Measurements from ENCODE around the gene TLDC2. TPM values are rescaled to one million over a fixed set of nuclear protein-coding genes. Genes with fewer than 3 reads are reported as not detected.

Gene TLDC2
- total and polyA plus RNA-seq, 2 experiments from 2014 or later = 0.24 to 0.32 TPM

- H3K27me3 ChIP-seq (replicated peaks; ENCODE audit: insufficient read depth) = no peaks in the 10 kb centered on the region
- H3K9ac ChIP-seq = peak overlapping the region; percentile 60
- peaks cover 53% of the 10 kb centered on the region for H3K79me2 ChIP-seq (ENCODE audit: insufficient read depth)
- no peak for TF ChIP-seq EZH2 (IDR thresholded peaks at IDR 0.05; ENCODE audit: insufficient read depth, poor library complexity, severe bottlenecking)
- TF ChIP-seq EZH2phosphoT487 (IDR thresholded peaks at IDR 0.05; ENCODE audit: insufficient read depth, low read depth) = no peak
- peak overlapping the region; percentile 46 for H3K4me2 ChIP-seq (ENCODE audit: unreplicated experiment)
- H2AFZ ChIP-seq = peak overlapping the region; percentile 40; the same call in 1 of the 2 replicates
- WGBS, 2 experiments (ENCODE audit: low coverage in 1 of 2, low lambda C conversion rate in 2 of 2, missing lambda C conversion rate in 2 of 2) = 2 to 4% methylated on average over 11 of the region's 11 CpGs
- peaks cover 36% of the 10 kb centered on the region for H3K4me1 ChIP-seq (ENCODE audit: insufficient read depth)
- H4K20me1 ChIP-seq (ENCODE audit: insufficient read depth) = no peaks in the 10 kb centered on the region
- peak; percentile 80 for DNase-seq
- H3F3A ChIP-seq (ENCODE audit: insufficient read depth) = peaks cover 26% of the 10 kb centered on the region
- H3K9me3 ChIP-seq (ENCODE audit: low read depth) = no peaks in the 10 kb centered on the region
- in situ Hi-C loops (cut with MboI) = no loop called here
- H3K36me3 ChIP-seq (ENCODE audit: low read depth) = 0 out of 2 replicates have a peak, but pooled peaks cover 6% of the 10 kb centered on the region
- H3K9me2 ChIP-seq (ENCODE audit: insufficient read depth) = no peaks in the 10 kb centered on the region
- H3K4me3 ChIP-seq = no peak overlapping the region
- H3K27ac ChIP-seq = peak overlapping the region; percentile 81
Observed at GRCh38 chr20:36830791-36831691, 44.9 kb upstream of the TLDC2 start.

- no peaks in the 10 kb centered on the region for H3K9me3 ChIP-seq (ENCODE audit: low read depth)
- H3K36me3 ChIP-seq (ENCODE audit: low read depth) = 0 out of 2 replicates have a peak, but pooled peaks cover 3% of the 10 kb centered on the region
- H3K79me2 ChIP-seq (ENCODE audit: insufficient read depth) = peaks cover 56% of the 10 kb centered on the region
- TF ChIP-seq EZH2 (IDR thresholded peaks at IDR 0.05; ENCODE audit: insufficient read depth, poor library complexity, severe bottlenecking) (no peak), EZH2phosphoT487 (IDR thresholded peaks at IDR 0.05; ENCODE audit: insufficient read depth, low read depth) (no peak)
- WGBS, 2 experiments (ENCODE audit: low coverage in 1 of 2, low lambda C conversion rate in 2 of 2, missing lambda C conversion rate in 2 of 2) = 62 to 70% methylated on average over 7 of the region's 7 CpGs
- H3K27ac ChIP-seq = peak overlapping the region; percentile 81
- H3K9ac ChIP-seq = peak overlapping the region; percentile 36; the same call in 1 of the 2 replicates
- H3F3A ChIP-seq (ENCODE audit: insufficient read depth) = peaks cover 33% of the 10 kb centered on the region
- DNase-seq = no peak
- in situ Hi-C loops (cut with MboI) = no loop called here
- no peak overlapping the region for H3K4me2 ChIP-seq (ENCODE audit: unreplicated experiment)
- H3K9me2 ChIP-seq (ENCODE audit: insufficient read depth) = no peaks in the 10 kb centered on the region
- no peaks in the 10 kb centered on the region for H4K20me1 ChIP-seq (ENCODE audit: insufficient read depth)
- H2AFZ ChIP-seq = no peak overlapping the region
- H3K27me3 ChIP-seq (replicated peaks; ENCODE audit: insufficient read depth) = no peaks in the 10 kb centered on the region
- H3K4me3 ChIP-seq = no peak overlapping the region
- H3K4me1 ChIP-seq (ENCODE audit: insufficient read depth) = peaks cover 41% of the 10 kb centered on the region
Observed at GRCh38 chr20:36832791-36833190, 43.1 kb upstream of the TLDC2 start.

- Histone ChIP-seq H4K20me1 (ENCODE audit: insufficient read depth) (no peaks in the 10 kb centered on the region), H3K79me2 (ENCODE audit: insufficient read depth) (peaks cover 61% of the 10 kb centered on the region), H3K9me2 (ENCODE audit: insufficient read depth) (no peaks in the 10 kb centered on the region), H3K9me3 (ENCODE audit: low read depth) (no peaks in the 10 kb centered on the region), H2AFZ (no peak overlapping the region), H3K4me1 (ENCODE audit: insufficient read depth) (peaks cover 41% of the 10 kb centered on the region), H3K4me2 (ENCODE audit: unreplicated experiment) (no peak overlapping the region), H3K36me3 (ENCODE audit: low read depth) (no peaks in the 10 kb centered on the region), H3K27me3 (replicated peaks; ENCODE audit: insufficient read depth) (no peaks in the 10 kb centered on the region), H3K4me3 (no peak overlapping the region), H3K27ac (peak overlapping the region; percentile 81), H3F3A (ENCODE audit: insufficient read depth) (peaks cover 33% of the 10 kb centered on the region), H3K9ac (peak overlapping the region; percentile 36; the same call in 1 of the 2 replicates)
- TF ChIP-seq EZH2phosphoT487 (IDR thresholded peaks at IDR 0.05; ENCODE audit: insufficient read depth, low read depth) = no peak
- no peak for TF ChIP-seq EZH2 (IDR thresholded peaks at IDR 0.05; ENCODE audit: insufficient read depth, poor library complexity, severe bottlenecking)
- in situ Hi-C loops (cut with MboI) = no loop called here
- peak; percentile 53 for DNase-seq
- WGBS, 2 experiments (ENCODE audit: low coverage in 1 of 2, low lambda C conversion rate in 2 of 2, missing lambda C conversion rate in 2 of 2) = 75 to 77% methylated on average over 18 to 19 of the region's 19 CpGs
Observed at GRCh38 chr20:36833275-36834020, 42.5 kb upstream of the TLDC2 start.

- peak overlapping the region; percentile 79 for H3K9ac ChIP-seq
- no peaks in the 10 kb centered on the region for H3K9me3 ChIP-seq (ENCODE audit: low read depth)
- H3K4me3 ChIP-seq = no peak overlapping the region
- no peaks in the 10 kb centered on the region for H3K36me3 ChIP-seq (ENCODE audit: low read depth)
- H3K9me2 ChIP-seq (ENCODE audit: insufficient read depth) = no peaks in the 10 kb centered on the region
- peak overlapping the region; percentile 43 for H3K4me2 ChIP-seq (ENCODE audit: unreplicated experiment)
- no peak overlapping the region; the same call in 1 of the 2 replicates for H2AFZ ChIP-seq
- no peaks in the 10 kb centered on the region for H4K20me1 ChIP-seq (ENCODE audit: insufficient read depth)
- H3F3A ChIP-seq (ENCODE audit: insufficient read depth) = peaks cover 33% of the 10 kb centered on the region
- TF ChIP-seq EZH2 (IDR thresholded peaks at IDR 0.05; ENCODE audit: insufficient read depth, poor library complexity, severe bottlenecking) (no peak), EZH2phosphoT487 (IDR thresholded peaks at IDR 0.05; ENCODE audit: insufficient read depth, low read depth) (no peak)
- in situ Hi-C loops (cut with MboI) = no loop called here
- H3K4me1 ChIP-seq (ENCODE audit: insufficient read depth) = peaks cover 41% of the 10 kb centered on the region
- H3K27ac ChIP-seq = peak overlapping the region; percentile 75
- no peaks in the 10 kb centered on the region for H3K27me3 ChIP-seq (replicated peaks; ENCODE audit: insufficient read depth)
- 51 to 53% methylated on average over 5 of the region's 5 CpGs for WGBS, 2 experiments (ENCODE audit: low coverage in 1 of 2, low lambda C conversion rate in 2 of 2, missing lambda C conversion rate in 2 of 2)
- no peak for DNase-seq
- peaks cover 62% of the 10 kb centered on the region for H3K79me2 ChIP-seq (ENCODE audit: insufficient read depth)
Observed at GRCh38 chr20:36835025-36835424, 40.9 kb upstream of the TLDC2 start.

Measured in GM23248 (cell line).